ENCODE results near the gene MICB. TPM values are rescaled to one million over a fixed set of nuclear protein-coding genes. Genes with fewer than 3 reads are reported as not detected.

Gene MICB
- polyA plus RNA-seq, 1 donor (not counting 4 experiments of a cell fraction or from before 2014, with no cell fraction given), result 8.6 TPM

- Histone ChIP-seq H3K9ac (ENCODE audit: control insufficient read depth, extremely low read depth, insufficient read depth, low read length) (no peak overlapping the region), H3K9me3 (ENCODE audit: control insufficient read depth, low read depth, low read length) (no peaks in the 10 kb centered on the region), H3K27me3 (ENCODE audit: control insufficient read depth, extremely low read depth, insufficient read depth, low read length) (no peaks in the 10 kb centered on the region), H3K9me1 (ENCODE audit: control insufficient read depth, extremely low read depth, insufficient read depth, low read length) (no peaks in the 10 kb centered on the region), H3K27ac (ENCODE audit: control insufficient read depth, insufficient read depth, low read length) (no peak overlapping the region), H3K4me1 (ENCODE audit: control insufficient read depth, extremely low read depth, insufficient read depth, low read length) (peaks cover 13% of the 10 kb centered on the region), H3K4me2 (ENCODE audit: control insufficient read depth, extremely low read depth, insufficient read depth, low read depth, low read length) (no peak overlapping the region), H3K79me2 (ENCODE audit: control insufficient read depth, insufficient read depth, low read length) (peaks cover 59% of the 10 kb centered on the region), H4K20me1 (ENCODE audit: control insufficient read depth, extremely low read depth, insufficient read depth, low read length) (peaks cover 39% of the 10 kb centered on the region), H3K4me3 (ENCODE audit: control insufficient read depth in 2 of 3, extremely low read depth in 1 of 3, insufficient read depth in 2 of 3, low read depth in 1 of 3, low read length in 3 of 3) (no peak overlapping the region), H2AFZ (ENCODE audit: control insufficient read depth, low read length) (no peak overlapping the region), H3K36me3 (ENCODE audit: control insufficient read depth in 2 of 2, extremely low read depth in 1 of 2, insufficient read depth in 2 of 2, low read length in 2 of 2) (peaks cover 55 to 69% of the 10 kb centered on the region in 2 experiments)
- FAIRE-seq (no peak), DNase-seq (ENCODE audit: low read depth, low spot score) (no peak)
- dilution Hi-C loops (cut with MboI; ENCODE audit: extremely low pct_ligation_motif_present, low sequenced_read_pairs), result no loop called here
- no peak for TF ChIP-seq EZH2 (IDR thresholded peaks at IDR 0.05; ENCODE audit: low read length)
- TF ChIP-seq, protein P1, sequence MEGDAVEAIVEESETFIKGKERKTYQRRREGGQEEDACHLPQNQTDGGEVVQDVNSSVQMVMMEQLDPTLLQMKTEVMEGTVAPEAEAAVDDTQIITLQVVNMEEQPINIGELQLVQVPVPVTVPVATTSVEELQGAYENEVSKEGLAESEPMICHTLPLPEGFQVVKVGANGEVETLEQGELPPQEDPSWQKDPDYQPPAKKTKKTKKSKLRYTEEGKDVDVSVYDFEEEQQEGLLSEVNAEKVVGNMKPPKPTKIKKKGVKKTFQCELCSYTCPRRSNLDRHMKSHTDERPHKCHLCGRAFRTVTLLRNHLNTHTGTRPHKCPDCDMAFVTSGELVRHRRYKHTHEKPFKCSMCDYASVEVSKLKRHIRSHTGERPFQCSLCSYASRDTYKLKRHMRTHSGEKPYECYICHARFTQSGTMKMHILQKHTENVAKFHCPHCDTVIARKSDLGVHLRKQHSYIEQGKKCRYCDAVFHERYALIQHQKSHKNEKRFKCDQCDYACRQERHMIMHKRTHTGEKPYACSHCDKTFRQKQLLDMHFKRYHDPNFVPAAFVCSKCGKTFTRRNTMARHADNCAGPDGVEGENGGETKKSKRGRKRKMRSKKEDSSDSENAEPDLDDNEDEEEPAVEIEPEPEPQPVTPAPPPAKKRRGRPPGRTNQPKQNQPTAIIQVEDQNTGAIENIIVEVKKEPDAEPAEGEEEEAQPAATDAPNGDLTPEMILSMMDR (optimal IDR thresholded peaks at IDR 0.05 in 1 of 3, IDR thresholded peaks at IDR 0.05 in 1 of 3, conservative IDR thresholded peaks at IDR 0.05 in 1 of 3; ENCODE audit: extremely low read depth in 1 of 3, insufficient read depth in 2 of 3, low read length in 3 of 3), result no peak
These were observed 36.6 kb downstream of the MICB start for GRCh38 chr6:31534521-31535040.

- Histone ChIP-seq H3K4me1 (ENCODE audit: control insufficient read depth, extremely low read depth, insufficient read depth, low read length) (peaks cover 23% of the 10 kb centered on the region), H3K9me1 (ENCODE audit: control insufficient read depth, extremely low read depth, insufficient read depth, low read length) (no peaks in the 10 kb centered on the region), H3K27me3 (ENCODE audit: control insufficient read depth, extremely low read depth, insufficient read depth, low read length) (no peaks in the 10 kb centered on the region), H3K4me3 (ENCODE audit: control insufficient read depth in 2 of 3, extremely low read depth in 1 of 3, insufficient read depth in 2 of 3, low read depth in 1 of 3, low read length in 3 of 3) (no peak overlapping the region), H3K9me3 (ENCODE audit: control insufficient read depth, low read depth, low read length) (no peaks in the 10 kb centered on the region), H4K20me1 (ENCODE audit: control insufficient read depth, extremely low read depth, insufficient read depth, low read length) (peaks cover 46% of the 10 kb centered on the region), H3K79me2 (ENCODE audit: control insufficient read depth, insufficient read depth, low read length) (peaks cover 71% of the 10 kb centered on the region), H3K4me2 (ENCODE audit: control insufficient read depth, extremely low read depth, insufficient read depth, low read depth, low read length) (no peak overlapping the region), H2AFZ (ENCODE audit: control insufficient read depth, low read length) (no peak overlapping the region), H3K9ac (ENCODE audit: control insufficient read depth, extremely low read depth, insufficient read depth, low read length) (no peak overlapping the region), H3K27ac (ENCODE audit: control insufficient read depth, insufficient read depth, low read length) (no peak overlapping the region), H3K36me3 (ENCODE audit: control insufficient read depth in 2 of 2, extremely low read depth in 1 of 2, insufficient read depth in 2 of 2, low read length in 2 of 2) (peaks cover 50 to 73% of the 10 kb centered on the region in 2 experiments)
- DNase-seq (ENCODE audit: low read depth, low spot score) (no peak), FAIRE-seq (no peak)
- TF ChIP-seq, protein P1 (optimal IDR thresholded peaks at IDR 0.05 in 1 of 3, IDR thresholded peaks at IDR 0.05 in 1 of 3, conservative IDR thresholded peaks at IDR 0.05 in 1 of 3; ENCODE audit: extremely low read depth in 1 of 3, insufficient read depth in 2 of 3, low read length in 3 of 3), result no peak
- no peak for TF ChIP-seq EZH2 (IDR thresholded peaks at IDR 0.05; ENCODE audit: low read length)
- dilution Hi-C loops (cut with MboI; ENCODE audit: extremely low pct_ligation_motif_present, low sequenced_read_pairs), result no loop called here
These were observed 37.8 kb downstream of the MICB start for GRCh38 chr6:31535538-31536324.

Measured in keratinocyte (primary cell).